CD4-positive, alpha-beta memory T cell (primary cell): ENCODE measurements around the gene WNK1. TPM values are rescaled to one million over a fixed set of nuclear protein-coding genes. Genes with fewer than 3 reads are reported as not detected.

ENCODE experiments used
- CTCF ChIA-PET: fragments of 350-600 bp; sonication (Branson Sonifier 250); formaldehyde crosslinking; loops from one replicate; lab custom pipeline; 2021; ENCODE audit warnings: inconsistent platforms; ENCODE audit not compliant: partially characterized antibody; lab: Charles Lee
- POLR2A ChIA-PET: fragments of 350-600 bp; sonication (Branson Sonifier 250); formaldehyde crosslinking; loops from one replicate; lab custom pipeline; 2021; ENCODE audit not compliant: partially characterized antibody; lab: Charles Lee
- DNase-seq, 5 donors: peaks; one replicate each; pipeline versions ENCODE4 v3.0.0 to v3.0.0-alpha.2; 2020 to 2022; ENCODE audit warnings: mixed read lengths in 1 of 5
- H3K27ac ChIP-seq: one replicate; pipeline ENCODE4 v1.7.0; 2013; ENCODE audit warnings: low read depth, low read length
- H3K27me3 ChIP-seq: 2 replicates; pipeline ENCODE4 v1.7.0; 2013; ENCODE audit warnings: mild to moderate bottlenecking, low read length, moderate library complexity; ENCODE audit not compliant: insufficient read depth
- H3K36me3 ChIP-seq: 2 replicates; pipeline ENCODE4 v1.7.0; 2013; ENCODE audit warnings: mild to moderate bottlenecking, low read length, moderate library complexity; ENCODE audit not compliant: insufficient read depth
- H3K4me1 ChIP-seq: 2 replicates; pipeline ENCODE4 v1.7.0; 2013; ENCODE audit warnings: mild to moderate bottlenecking, low read length, moderate library complexity; ENCODE audit not compliant: insufficient read depth
- H3K4me3 ChIP-seq, 2 donors: one replicate each; pipeline ENCODE4 v1.7.0; 2013; ENCODE audit warnings: low read length in 2 of 2, mild to moderate bottlenecking in 1 of 2
- H3K9me3 ChIP-seq, 2 donors: one replicate each; pipeline ENCODE4 v1.7.0; 2013; ENCODE audit warnings: low read length in 2 of 2, control low read depth in 1 of 2; ENCODE audit not compliant: control insufficient read depth in 1 of 2
- H3K27ac Mint-ChIP-seq, 7 donors: one replicate each; pipeline ENCODE4 v1.8.0; 2020 to 2021; ENCODE audit warnings: mixed read lengths in 7 of 7, mild to moderate bottlenecking in 6 of 7, inconsistent platforms in 3 of 7, moderate library complexity in 3 of 7
- H3K27me3 Mint-ChIP-seq, 2 donors: one replicate each; pipeline ENCODE4 v1.8.0; 2020 to 2021; ENCODE audit warnings: mixed read lengths in 2 of 2
- H3K36me3 Mint-ChIP-seq, 2 donors: one replicate each; pipeline ENCODE4 v1.8.0; 2020 to 2021; ENCODE audit warnings: mixed read lengths in 2 of 2, inconsistent platforms in 1 of 2, mild to moderate bottlenecking in 1 of 2
- H3K4me1 Mint-ChIP-seq, 4 donors: one replicate each; pipeline ENCODE4 v1.8.0; 2020 to 2021; ENCODE audit warnings: mixed read lengths in 4 of 4, mild to moderate bottlenecking in 1 of 4
- H3K4me3 Mint-ChIP-seq, 8 donors: one replicate each; pipeline ENCODE4 v1.8.0; 2020 to 2021; ENCODE audit warnings: mixed read lengths in 8 of 8, mild to moderate bottlenecking in 7 of 8, moderate library complexity in 6 of 8, inconsistent platforms in 3 of 8
- H3K9me3 Mint-ChIP-seq, 8 donors: one replicate each; pipeline ENCODE4 v1.8.0; 2020 to 2021; ENCODE audit warnings: mixed read lengths in 8 of 8, mild to moderate bottlenecking in 5 of 8, inconsistent platforms in 3 of 8, moderate library complexity in 1 of 8
- intact Hi-C: fragments of 100-400 bp; cut with micrococcal nuclease; formaldehyde crosslinking; loops from one replicate; pipeline ENCODE4 v1.15.1; 2023
- polyA plus RNA-seq, 2 donors: library from polyadenylated mRNA; unstranded; fragments of 300-500 nt; fragmentation: Illumina TruSeq; gene quantifications; one replicate each; pipeline ENCODE4 v1.2.3, GENCODE V29; 2021
- total RNA-seq, 2 experiments: library from RNA; stranded (reverse); gene quantifications; one replicate each; pipeline ENCODE4 v1.2.3, GENCODE V29; 2021

The WNK1 gene
- total and polyA plus RNA-seq, 4 experiments from 2014 or later, result 4.5 to 194 (median 121) TPM

DNA sequence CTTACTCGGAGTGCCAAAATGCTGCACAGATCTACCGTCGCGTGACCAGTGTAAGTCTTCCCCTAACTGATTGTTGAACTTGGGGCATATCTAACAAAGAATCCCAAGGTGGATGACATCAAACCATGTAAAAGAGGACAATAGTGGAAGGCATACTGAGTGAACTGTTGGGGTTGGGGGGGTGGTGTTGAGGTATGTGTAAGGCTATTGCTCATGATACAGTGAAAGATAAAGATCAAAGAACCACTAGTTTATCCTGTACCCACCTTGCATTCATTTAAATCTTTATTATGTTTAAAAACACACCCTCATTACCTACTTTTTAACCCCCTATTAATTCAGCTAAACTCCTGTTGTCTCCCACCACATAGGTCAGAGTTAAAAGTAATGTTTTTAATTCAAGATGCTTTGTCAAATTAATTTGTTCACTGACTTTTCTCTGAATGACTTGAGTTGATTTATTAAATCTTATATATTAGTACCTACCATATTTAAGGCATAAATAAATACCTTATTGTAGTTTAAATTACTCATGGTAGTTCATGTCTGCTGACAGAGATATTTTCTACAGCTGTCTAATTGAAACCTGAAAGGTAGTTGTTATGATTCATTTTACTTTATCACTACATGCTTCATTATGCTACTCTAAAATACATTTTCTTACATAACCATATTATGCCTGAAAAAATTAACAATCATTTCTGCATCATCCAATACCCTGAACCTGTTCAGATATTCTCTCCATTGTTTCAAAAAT, 77.9 kb downstream of the WNK1 start:
- CTCF ChIA-PET, result no interaction called here
- POLR2A ChIA-PET, result no interaction called here
- H3K4me1 ChIP-seq, result peaks cover 15% of the 10 kb centered on the region

DNA sequence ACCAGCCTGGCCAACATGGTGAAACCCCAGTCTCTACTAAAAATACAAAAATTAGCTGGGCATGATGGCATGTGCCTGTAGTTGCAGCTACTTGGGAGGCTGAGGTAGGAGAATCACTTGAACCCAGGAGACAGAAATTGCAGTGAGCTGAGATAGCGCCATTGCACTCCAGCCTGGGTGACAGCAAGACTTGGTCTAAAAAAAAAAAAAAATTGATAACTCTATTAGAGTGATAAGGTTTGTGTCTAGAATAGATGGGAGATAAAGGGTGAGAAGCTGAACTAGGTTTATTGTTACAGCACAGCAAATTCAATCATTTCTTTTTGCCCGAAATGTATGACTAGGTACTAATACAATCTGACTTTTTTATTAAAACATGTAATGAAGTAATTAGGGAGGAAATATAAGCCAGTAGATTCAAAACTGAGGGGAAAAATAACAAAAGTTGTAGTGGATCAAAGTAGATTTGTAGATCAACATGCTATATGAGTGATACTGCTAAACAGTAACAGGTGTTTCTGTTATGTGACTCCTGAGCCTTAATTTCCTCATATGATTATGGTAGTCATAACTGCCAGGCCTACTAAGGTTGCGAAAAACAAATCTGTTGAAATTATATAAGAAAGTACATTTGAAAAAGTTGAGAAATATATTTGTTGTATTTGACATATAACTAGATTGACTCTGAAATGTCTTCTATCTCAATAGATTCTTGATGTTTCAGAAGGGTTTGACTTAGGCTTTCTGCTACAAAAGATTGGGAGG, 83.6 kb downstream of the WNK1 start:
- DNase-seq, result no peak
- Mint-ChIP-seq H3K4me3 (no peak overlapping the region), H3K27me3 (no peaks in the 10 kb centered on the region), H3K9me3 (no peaks in the 10 kb centered on the region), H3K4me1 (peaks cover 27 to 52% (median 39%) of the 10 kb centered on the region in 4 donors), H3K27ac (peak overlapping the region in 4 of 7 donors; percentile 12 to 77 (median 42)), H3K36me3 (peaks cover 30 to 47% of the 10 kb centered on the region in 2 donors)
- Histone ChIP-seq H3K36me3 (peaks cover 7% of the 10 kb centered on the region), H3K9me3 (no peaks in the 10 kb centered on the region), H3K27me3 (no peaks in the 10 kb centered on the region), H3K4me3 (no peak overlapping the region), H3K27ac (no peak overlapping the region), H3K4me1 (no peaks in the 10 kb centered on the region)
- intact Hi-C loops, result no loop called here
- ChIA-PET POLR2A (no interaction called here), CTCF (interaction anchor here (4.7 kb wide), 1 partner anchor 21 kb away, joined by 23 read pairs; no protein-coding TSS in a partner anchor)

More for the DNA sequence above, 77.9 kb downstream of the WNK1 start:
- H3K9me3 ChIP-seq, result no peaks in the 10 kb centered on the region
- Mint-ChIP-seq H3K4me3 (peak overlapping the region in 1 of 8 donors; percentile 31), H3K9me3 (no peaks in the 10 kb centered on the region), H3K27ac (peak overlapping the region in 1 of 7 donors; percentile 65), H3K27me3 (no peaks in the 10 kb centered on the region), H3K4me1 (peaks cover 23 to 53% (median 41%) of the 10 kb centered on the region in 4 donors), H3K36me3 (peaks cover 50 to 55% of the 10 kb centered on the region in 2 donors)
- intact Hi-C loops, result no loop called here
- H3K27me3 ChIP-seq, result no peaks in the 10 kb centered on the region
- peaks cover 24% of the 10 kb centered on the region for H3K36me3 ChIP-seq
- no peak for DNase-seq
- H3K4me3 ChIP-seq, result no peak overlapping the region
- H3K27ac ChIP-seq, result no peak overlapping the region

DNA sequence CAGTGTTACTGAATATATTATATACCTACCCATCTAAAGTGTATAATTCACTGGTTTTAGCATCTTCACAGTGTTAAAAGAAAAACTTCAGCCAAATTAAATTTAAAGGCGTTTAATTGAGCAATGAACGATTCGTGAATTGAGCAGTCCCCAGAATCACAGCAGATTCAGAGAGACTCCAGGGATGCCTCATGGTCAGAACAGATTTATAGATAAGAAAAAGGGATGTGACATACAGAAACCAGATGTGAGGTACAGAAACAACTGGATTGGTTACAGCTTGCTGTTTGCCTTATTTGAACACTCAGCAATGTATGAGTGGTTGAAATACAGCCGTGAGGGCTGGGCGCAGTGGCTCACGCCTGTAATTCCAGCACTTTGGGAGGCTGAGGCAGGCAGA, 84.6 kb downstream of the WNK1 start:
- Mint-ChIP-seq H3K4me3 (no peak overlapping the region), H3K9me3 (no peaks in the 10 kb centered on the region), H3K4me1 (peaks cover 33 to 61% (median 47%) of the 10 kb centered on the region in 4 donors), H3K27me3 (no peaks in the 10 kb centered on the region), H3K27ac (no peak overlapping the region), H3K36me3 (peaks cover 32 to 49% of the 10 kb centered on the region in 2 donors)
- DNase-seq, result no peak
- no peak overlapping the region for H3K27ac ChIP-seq
- H3K27me3 ChIP-seq, result no peaks in the 10 kb centered on the region
- CTCF ChIA-PET, result no interaction called here
- POLR2A ChIA-PET, result no interaction called here
- no peaks in the 10 kb centered on the region for H3K9me3 ChIP-seq
- H3K4me1 ChIP-seq, result peaks cover 3% of the 10 kb centered on the region
- peaks cover 7% of the 10 kb centered on the region for H3K36me3 ChIP-seq
- no peak overlapping the region for H3K4me3 ChIP-seq
- intact Hi-C loops, result no loop called here

DNA sequence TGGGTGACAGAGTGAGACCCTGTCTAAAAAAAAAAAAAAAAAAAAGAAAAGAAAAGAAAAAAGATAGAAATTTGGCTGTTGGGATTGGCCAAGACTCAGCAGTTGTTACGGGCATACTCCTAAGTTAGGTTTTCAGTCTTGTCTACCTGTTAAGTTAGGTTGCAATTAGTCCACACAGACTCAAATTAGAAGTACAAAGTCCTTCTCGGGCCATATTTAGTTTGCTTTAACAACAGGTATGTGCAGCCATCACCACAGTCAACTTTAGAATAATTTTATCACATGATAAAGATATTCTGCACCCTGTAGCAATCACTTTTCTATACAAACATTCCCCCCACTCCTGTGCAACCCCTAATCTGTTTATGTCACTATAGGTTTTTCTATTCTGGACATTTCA, 85.2 kb downstream of the WNK1 start:
- no peak for DNase-seq
- H3K9me3 Mint-ChIP-seq, result no peaks in the 10 kb centered on the region
- H3K36me3 ChIP-seq, result peaks cover 7% of the 10 kb centered on the region
- H3K27me3 Mint-ChIP-seq, result no peaks in the 10 kb centered on the region
- no peak overlapping the region for H3K4me3 Mint-ChIP-seq
- peaks cover 6% of the 10 kb centered on the region for H3K4me1 ChIP-seq
- POLR2A ChIA-PET, result interaction anchor here (0.7 kb wide), 1 partner anchor 29 kb away, joined by 3 read pairs; no protein-coding TSS in a partner anchor
- H3K4me3 ChIP-seq, result no peak overlapping the region
- intact Hi-C loops, result no loop called here
- peaks cover 31 to 50% of the 10 kb centered on the region in 2 donors for H3K36me3 Mint-ChIP-seq
- peaks cover 35 to 62% (median 49%) of the 10 kb centered on the region in 4 donors for H3K4me1 Mint-ChIP-seq
- H3K27ac Mint-ChIP-seq, result peak overlapping the region in 2 of 7 donors; percentile 7 to 71
- H3K9me3 ChIP-seq, result no peaks in the 10 kb centered on the region
- CTCF ChIA-PET, result no interaction called here
- no peaks in the 10 kb centered on the region for H3K27me3 ChIP-seq
- no peak overlapping the region for H3K27ac ChIP-seq

DNA sequence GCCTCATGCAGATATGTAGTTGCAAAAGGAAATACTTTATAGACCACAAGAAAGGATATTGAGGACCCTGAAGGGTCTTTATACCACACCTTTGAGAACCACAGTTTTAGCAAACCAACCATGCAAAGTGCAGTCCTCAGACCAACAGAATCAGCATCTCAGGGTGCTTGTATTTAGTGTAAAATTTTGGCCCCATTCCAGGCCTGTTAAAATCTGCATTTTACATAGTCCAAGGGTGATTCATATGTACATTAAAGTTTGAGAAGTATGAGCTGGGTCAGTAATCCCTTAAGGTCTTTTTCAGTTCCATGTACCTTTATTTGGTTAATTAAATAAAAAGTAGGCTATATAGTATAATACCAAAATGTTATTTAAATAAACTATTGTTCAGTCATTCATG, 91.2 kb downstream of the WNK1 start:
- H3K4me3 Mint-ChIP-seq, result no peak overlapping the region
- intact Hi-C loops, result no loop called here
- Histone ChIP-seq H3K27ac (no peak overlapping the region), H3K36me3 (peaks cover 5% of the 10 kb centered on the region), H3K4me3 (no peak overlapping the region), H3K4me1 (peaks cover 27% of the 10 kb centered on the region), H3K27me3 (no peaks in the 10 kb centered on the region), H3K9me3 (no peaks in the 10 kb centered on the region)
- ChIA-PET POLR2A (no interaction called here), CTCF (no interaction called here)
- peaks cover 43 to 68% (median 50%) of the 10 kb centered on the region in 4 donors for H3K4me1 Mint-ChIP-seq
- no peaks in the 10 kb centered on the region for H3K9me3 Mint-ChIP-seq
- H3K36me3 Mint-ChIP-seq, result peaks cover 22 to 38% of the 10 kb centered on the region in 2 donors
- no peaks in the 10 kb centered on the region for H3K27me3 Mint-ChIP-seq
- DNase-seq, result no peak
- H3K27ac Mint-ChIP-seq, result peak overlapping the region in 1 of 7 donors; percentile 30

DNA sequence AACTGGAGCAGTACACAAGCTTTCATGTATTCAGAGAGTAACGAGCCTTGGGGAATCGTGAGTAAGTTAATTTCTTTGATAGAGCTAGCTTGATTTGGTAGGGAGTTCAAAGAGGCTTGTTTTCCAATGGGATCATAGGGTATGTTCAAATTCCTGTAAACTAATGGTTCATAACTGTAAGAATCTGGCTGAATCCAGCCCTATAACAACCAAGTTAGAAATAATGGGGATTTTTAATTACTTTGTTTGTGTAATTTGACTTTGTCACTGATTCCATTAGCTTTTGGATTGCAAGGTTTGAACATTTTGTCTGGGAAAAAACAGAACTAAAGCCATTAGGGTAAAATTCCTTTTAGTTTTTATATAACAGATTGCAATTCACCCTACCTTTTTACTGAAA, 94.0 kb downstream of the WNK1 start:
- no peaks in the 10 kb centered on the region for H3K27me3 ChIP-seq
- intact Hi-C loops, result no loop called here
- H3K4me3 ChIP-seq, result no peak overlapping the region
- H3K27ac ChIP-seq, result no peak overlapping the region
- peaks cover 22 to 24% of the 10 kb centered on the region in 2 donors for H3K36me3 Mint-ChIP-seq
- peaks cover 5% of the 10 kb centered on the region for H3K36me3 ChIP-seq
- no peak overlapping the region for H3K4me3 Mint-ChIP-seq
- no peak for DNase-seq
- H3K4me1 ChIP-seq, result peaks cover 40% of the 10 kb centered on the region
- no peaks in the 10 kb centered on the region for H3K9me3 Mint-ChIP-seq
- no peaks in the 10 kb centered on the region for H3K27me3 Mint-ChIP-seq
- no peak overlapping the region for H3K27ac Mint-ChIP-seq
- H3K9me3 ChIP-seq, result no peaks in the 10 kb centered on the region
- ChIA-PET CTCF (interaction anchor here (0.9 to 1.6 kb wide), 3 partner anchors 12 to 32 kb away, joined by 3 to 6 read pairs (median 4); no protein-coding TSS in a partner anchor), POLR2A (no interaction called here)
- H3K4me1 Mint-ChIP-seq, result peaks cover 41 to 63% (median 51%) of the 10 kb centered on the region in 4 donors
